MCF 10A (cell line): ENCODE results near the gene ABLIM2. TPM values are rescaled to one million over a fixed set of nuclear protein-coding genes. Genes with fewer than 3 reads are reported as not detected.

Experiments
- BruUV-seq: library from RNA; stranded (reverse); fragments of 400-500 nt; replicated peaks from 2 replicates; lab custom pipeline; 2021; lab: Mats Ljungman, UMichigan
- CTCF ChIA-PET: fragments of 300-600 bp; sonication (Branson Sonifier 250); formaldehyde crosslinking; extraction: SDS; loops from one replicate; lab custom pipeline; 2021; ENCODE audit warnings: antibody characterized with exemption, inconsistent platforms; lab: Yijun Ruan, JAX
- POLR2A ChIA-PET: fragments of 300-600, 350-650 bp; sonication (Branson Sonifier 250); formaldehyde crosslinking; extraction: SDS; loops from one replicate; lab custom pipeline; 2020; ENCODE audit warnings: antibody characterized with exemption, inconsistent platforms; lab: Yijun Ruan, JAX
- DNase-seq: peaks from one replicate; pipeline ENCODE4 v3.0.0-alpha.2; 2018; ENCODE audit not compliant: unreplicated experiment
- H3K27ac Mint-ChIP-seq: one replicate; pipeline ENCODE4 v1.8.0; 2022; ENCODE audit warnings: mild to moderate bottlenecking, low read depth, mixed read lengths; ENCODE audit not compliant: unreplicated experiment
- H3K27me3 Mint-ChIP-seq: one replicate; pipeline ENCODE4 v1.8.0; 2022; ENCODE audit warnings: mixed read lengths; ENCODE audit not compliant: insufficient read depth, unreplicated experiment
- H3K36me3 Mint-ChIP-seq: one replicate; pipeline ENCODE4 v1.8.0; 2022; ENCODE audit warnings: mild to moderate bottlenecking, moderate library complexity, mixed read lengths; ENCODE audit not compliant: insufficient read depth, unreplicated experiment
- H3K4me1 Mint-ChIP-seq: one replicate; pipeline ENCODE4 v1.8.0; 2022; ENCODE audit warnings: mixed read lengths; ENCODE audit not compliant: insufficient read depth, unreplicated experiment
- H3K4me3 Mint-ChIP-seq: one replicate; pipeline ENCODE4 v1.8.0; 2022; ENCODE audit warnings: mild to moderate bottlenecking, moderate library complexity, mixed read lengths; ENCODE audit not compliant: unreplicated experiment
- H3K9me3 Mint-ChIP-seq: one replicate; pipeline ENCODE4 v1.8.0; 2022; ENCODE audit warnings: mixed read lengths; ENCODE audit not compliant: unreplicated experiment
- intact Hi-C: fragments of 100-400 bp; cut with micrococcal nuclease; formaldehyde crosslinking; loops from 2 replicates; pipeline ENCODE4 v1.14.1; 2022
- total RNA-seq: library from RNA; stranded (reverse); gene quantifications from 2 replicates; pipeline ENCODE4 v1.2.3, GENCODE V29; 2022
- TF ChIP-seq, protein P1 (sequence below): fragments of 200-600 bp; IDR thresholded peaks from one replicate; pipeline ENCODE4 v1.8.0; 2022; ENCODE audit warnings: antibody characterized with exemption, mild to moderate bottlenecking; ENCODE audit not compliant: unreplicated experiment

The ABLIM2 gene
- total RNA-seq, 1 experiment from 2014 or later, result 5.3 TPM

DNA sequence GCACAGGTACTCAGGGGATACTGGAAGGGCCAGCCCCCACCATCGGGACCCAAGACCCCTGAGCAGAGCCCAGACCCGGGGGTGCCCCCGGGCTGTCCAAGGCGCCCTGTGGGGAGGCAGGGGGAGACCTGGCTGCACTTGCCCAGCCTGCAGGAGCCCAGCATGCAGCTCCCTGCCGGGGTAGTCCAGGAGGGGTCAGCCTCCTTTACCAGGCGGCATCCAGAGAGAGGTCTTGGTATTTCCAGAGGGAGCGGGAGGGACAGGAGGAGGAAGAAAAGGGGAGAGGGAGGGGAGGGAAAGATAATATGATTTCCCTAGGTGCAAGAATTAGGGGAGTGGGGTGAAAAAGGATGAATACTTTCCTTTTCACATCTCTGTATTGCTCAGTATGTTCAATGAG lies 97.5 kb downstream of the ABLIM2 start:
- BruUV-seq, result no TSS peak
- peaks cover 7% of the 10 kb centered on the region for H3K36me3 Mint-ChIP-seq
- peaks cover 9% of the 10 kb centered on the region for H3K9me3 Mint-ChIP-seq
- intact Hi-C loops, result no loop called here
- H3K4me3 Mint-ChIP-seq, result no peak overlapping the region
- no peak overlapping the region for H3K27ac Mint-ChIP-seq
- ChIA-PET POLR2A (no interaction called here), CTCF (interaction anchor here (0.7 kb wide), 1 partner anchor 49 kb away, joined by 4 read pairs; no protein-coding TSS in a partner anchor)
- no peaks in the 10 kb centered on the region for H3K4me1 Mint-ChIP-seq
- no peaks in the 10 kb centered on the region for H3K27me3 Mint-ChIP-seq
- DNase-seq, result no peak
- TF ChIP-seq, protein P1, sequence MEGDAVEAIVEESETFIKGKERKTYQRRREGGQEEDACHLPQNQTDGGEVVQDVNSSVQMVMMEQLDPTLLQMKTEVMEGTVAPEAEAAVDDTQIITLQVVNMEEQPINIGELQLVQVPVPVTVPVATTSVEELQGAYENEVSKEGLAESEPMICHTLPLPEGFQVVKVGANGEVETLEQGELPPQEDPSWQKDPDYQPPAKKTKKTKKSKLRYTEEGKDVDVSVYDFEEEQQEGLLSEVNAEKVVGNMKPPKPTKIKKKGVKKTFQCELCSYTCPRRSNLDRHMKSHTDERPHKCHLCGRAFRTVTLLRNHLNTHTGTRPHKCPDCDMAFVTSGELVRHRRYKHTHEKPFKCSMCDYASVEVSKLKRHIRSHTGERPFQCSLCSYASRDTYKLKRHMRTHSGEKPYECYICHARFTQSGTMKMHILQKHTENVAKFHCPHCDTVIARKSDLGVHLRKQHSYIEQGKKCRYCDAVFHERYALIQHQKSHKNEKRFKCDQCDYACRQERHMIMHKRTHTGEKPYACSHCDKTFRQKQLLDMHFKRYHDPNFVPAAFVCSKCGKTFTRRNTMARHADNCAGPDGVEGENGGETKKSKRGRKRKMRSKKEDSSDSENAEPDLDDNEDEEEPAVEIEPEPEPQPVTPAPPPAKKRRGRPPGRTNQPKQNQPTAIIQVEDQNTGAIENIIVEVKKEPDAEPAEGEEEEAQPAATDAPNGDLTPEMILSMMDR, result no peak

DNA sequence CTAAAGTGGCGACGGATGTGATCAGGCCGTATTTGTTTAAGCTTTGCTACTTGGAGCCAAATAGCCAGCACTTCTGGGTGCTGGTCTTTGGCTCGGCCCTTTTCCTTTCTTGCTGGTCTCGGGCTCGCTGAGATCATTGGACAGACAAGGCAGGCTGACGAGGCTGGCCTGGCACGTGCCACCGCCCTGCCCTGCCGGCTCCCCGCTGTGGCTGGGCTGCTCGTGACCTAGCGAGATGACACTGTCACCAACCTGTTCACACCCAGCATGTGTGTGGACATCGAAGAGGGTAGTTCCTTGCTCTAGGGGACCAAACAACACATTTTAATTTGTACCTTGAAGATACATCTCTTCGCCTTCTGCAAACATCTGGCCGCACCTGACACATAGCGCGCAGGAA lies 98.0 kb downstream of the ABLIM2 start:
- BruUV-seq, result no TSS peak
- Mint-ChIP-seq H3K4me3 (no peak overlapping the region), H3K27me3 (no peaks in the 10 kb centered on the region), H3K27ac (no peak overlapping the region), H3K4me1 (no peaks in the 10 kb centered on the region), H3K9me3 (peaks cover 9% of the 10 kb centered on the region), H3K36me3 (peaks cover 7% of the 10 kb centered on the region)
- CTCF ChIA-PET, result interaction anchor here (0.7 kb wide), 1 partner anchor 50 kb away, joined by 4 read pairs; no protein-coding TSS in a partner anchor
- intact Hi-C loops, result no loop called here
- TF ChIP-seq, protein P1, result no peak
- no peak for DNase-seq
- POLR2A ChIA-PET, result no interaction called here

DNA sequence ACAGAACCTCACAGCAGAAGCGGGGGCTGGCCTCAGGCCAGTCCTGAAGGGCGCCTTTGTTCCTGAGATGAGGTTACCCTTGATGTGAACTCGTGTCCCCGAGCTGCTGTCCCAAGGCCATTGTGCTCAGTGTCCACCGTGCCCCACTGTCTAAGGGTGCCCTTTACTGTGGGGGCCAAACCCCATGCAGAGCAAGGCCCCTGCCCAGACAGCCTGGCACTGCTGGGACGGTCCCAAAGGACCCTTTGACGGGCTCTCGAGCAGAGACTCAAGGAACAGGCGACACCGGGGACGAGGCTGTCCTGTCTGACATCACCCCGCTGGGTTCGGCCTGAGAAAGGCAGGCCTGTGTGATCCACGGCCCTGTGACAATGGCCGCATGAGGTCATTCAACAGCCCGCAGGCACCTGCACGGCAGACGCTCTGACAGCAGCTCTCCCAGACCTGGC lies 100.6 kb downstream of the ABLIM2 start:
- CTCF ChIA-PET, result no interaction called here
- no peak overlapping the region for H3K27ac Mint-ChIP-seq
- H3K4me1 Mint-ChIP-seq, result no peaks in the 10 kb centered on the region
- peaks cover 7% of the 10 kb centered on the region for H3K36me3 Mint-ChIP-seq
- DNase-seq, result no peak
- H3K27me3 Mint-ChIP-seq, result no peaks in the 10 kb centered on the region
- intact Hi-C loops, result no loop called here
- H3K9me3 Mint-ChIP-seq, result no peaks in the 10 kb centered on the region
- H3K4me3 Mint-ChIP-seq, result no peak overlapping the region
- TF ChIP-seq, protein P1, result no peak
- BruUV-seq, result no TSS peak
- POLR2A ChIA-PET, result no interaction called here

DNA sequence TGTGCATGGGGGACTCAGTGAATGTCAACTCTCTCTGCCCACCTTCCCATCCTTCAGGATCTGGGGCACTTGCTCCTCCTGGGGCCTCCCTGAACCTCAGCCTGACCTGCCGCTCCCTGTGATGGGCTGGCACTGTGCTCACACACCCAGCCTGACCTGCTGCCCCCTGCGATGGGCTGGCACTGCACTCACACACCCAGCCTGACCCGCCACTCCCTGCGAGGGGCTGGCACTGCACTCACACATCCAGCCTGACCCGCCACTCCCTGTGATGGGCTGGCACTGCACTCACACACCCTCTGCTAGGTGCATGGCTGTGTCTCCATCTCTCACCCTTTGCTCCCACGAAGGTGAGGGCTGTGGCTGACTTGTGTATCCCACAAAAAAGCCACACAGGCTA lies 103.4 kb downstream of the ABLIM2 start:
- POLR2A ChIA-PET, result interaction anchor here (0.6 kb wide), 1 partner anchor 164 kb away, joined by 3 read pairs; no protein-coding TSS in a partner anchor
- Mint-ChIP-seq H3K4me3 (no peak overlapping the region), H3K27ac (no peak overlapping the region), H3K27me3 (no peaks in the 10 kb centered on the region), H3K36me3 (peaks cover 9% of the 10 kb centered on the region), H3K9me3 (no peaks in the 10 kb centered on the region), H3K4me1 (no peaks in the 10 kb centered on the region)
- no peak for DNase-seq
- no TSS peak for BruUV-seq
- CTCF ChIA-PET, result no interaction called here
- intact Hi-C loops, result no loop called here
- TF ChIP-seq, protein P1, result no peak
